ENCODE measurements around the gene MAN1C1.

The MAN1C1 gene

DNA sequence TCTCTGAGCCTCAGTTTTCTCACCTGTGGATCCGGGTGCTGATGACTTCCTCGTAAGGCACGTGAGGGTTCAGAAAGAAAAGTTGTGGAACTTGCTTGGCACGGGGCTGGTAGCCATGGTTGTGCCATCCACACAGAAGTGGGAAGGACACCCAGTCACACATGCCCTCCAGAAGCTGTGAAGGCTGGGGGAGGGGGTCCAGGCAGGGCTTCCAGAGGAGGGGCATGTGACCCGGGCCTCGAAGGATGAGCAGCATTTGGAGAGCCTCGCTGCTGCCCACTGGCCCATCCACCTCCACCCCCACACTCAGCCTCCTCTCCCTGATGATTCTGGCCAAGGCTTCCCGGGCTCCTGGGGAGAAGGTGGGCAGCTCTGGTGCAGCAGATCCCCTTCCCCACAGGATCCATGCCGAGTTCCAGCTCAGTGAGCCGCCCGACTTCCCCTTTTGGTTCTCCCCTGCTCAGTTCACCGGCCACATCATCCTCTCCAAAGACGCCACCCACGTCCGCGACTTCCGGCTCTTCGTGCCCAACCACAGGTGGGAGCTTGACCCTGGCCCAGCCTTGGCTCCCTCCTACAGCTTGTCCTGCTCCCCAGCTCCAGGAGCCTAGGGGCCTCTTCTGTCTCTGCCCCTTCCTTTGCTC is 192.8 kb downstream of the MAN1C1 start:
- H3K36me3 ChIP-seq (ENCODE audit: control insufficient read depth, insufficient read depth, low read length): peaks cover 2% of the 10 kb centered on the region
- H4K5ac ChIP-seq (ENCODE audit: low read length): no peak overlapping the region
- no peak overlapping the region for H2AK5ac ChIP-seq (ENCODE audit: low read length)
- H3K27me3 ChIP-seq (ENCODE audit: insufficient read depth, low read length, poor library complexity): no peaks in the 10 kb centered on the region
- no peaks in the 10 kb centered on the region for H3K4me1 ChIP-seq (ENCODE audit: control insufficient read depth, low read depth, low read length)
- no peaks in the 10 kb centered on the region for H3K79me2 ChIP-seq (ENCODE audit: control insufficient read depth, insufficient read depth, low read length)
- no peak overlapping the region for H3K23ac ChIP-seq (ENCODE audit: low read length)
- H2BK120ac ChIP-seq (ENCODE audit: low read depth, low read length): no peak overlapping the region
- H3K27ac ChIP-seq (ENCODE audit: low read depth, low read length): no peak overlapping the region
- H2BK15ac ChIP-seq (replicated peaks; ENCODE audit: low read depth): no peak overlapping the region
- H3K4me3 ChIP-seq (ENCODE audit: low read length): no peak overlapping the region
- no peak overlapping the region for H3K56ac ChIP-seq (ENCODE audit: low read length)
- no peak for DNase-seq
- no peak overlapping the region for H4K8ac ChIP-seq (ENCODE audit: low read depth, low read length)
- H3K4me2 ChIP-seq (ENCODE audit: low read length): no peak overlapping the region
- H2BK5ac ChIP-seq (ENCODE audit: low read length): no peak overlapping the region
- H3K18ac ChIP-seq (ENCODE audit: low read length): no peak overlapping the region
- no CpG with 5 or more reads among the region's 18 CpGs for WGBS (ENCODE audit: extremely low coverage, insufficient coverage, low lambda C conversion rate)
- no peak overlapping the region for H3K9ac ChIP-seq (ENCODE audit: low read length)
- no peaks in the 10 kb centered on the region for H3K79me1 ChIP-seq (ENCODE audit: low read length)
- no peak overlapping the region for H3K4ac ChIP-seq (ENCODE audit: low read depth, low read length)

GRCh38 chr1:25809929-25810328 is 193.3 kb downstream of the MAN1C1 start:
- Histone ChIP-seq H3K23ac (ENCODE audit: low read length) (no peak overlapping the region), H3K4me3 (ENCODE audit: low read length) (no peak overlapping the region), H2AK5ac (ENCODE audit: low read length) (no peak overlapping the region), H2BK5ac (ENCODE audit: low read length) (no peak overlapping the region), H4K5ac (ENCODE audit: low read length) (no peak overlapping the region), H3K79me2 (ENCODE audit: control insufficient read depth, insufficient read depth, low read length) (no peaks in the 10 kb centered on the region), H3K56ac (ENCODE audit: low read length) (no peak overlapping the region), H3K27me3 (ENCODE audit: insufficient read depth, low read length, poor library complexity) (no peaks in the 10 kb centered on the region), H3K79me1 (ENCODE audit: low read length) (no peaks in the 10 kb centered on the region), H3K4me2 (ENCODE audit: low read length) (no peak overlapping the region), H3K9ac (ENCODE audit: low read length) (no peak overlapping the region), H4K8ac (ENCODE audit: low read depth, low read length) (no peak overlapping the region), H3K4ac (ENCODE audit: low read depth, low read length) (no peak overlapping the region), H2BK15ac (replicated peaks; ENCODE audit: low read depth) (no peak overlapping the region), H3K27ac (ENCODE audit: low read depth, low read length) (no peak overlapping the region), H3K18ac (ENCODE audit: low read length) (no peak overlapping the region), H3K4me1 (ENCODE audit: control insufficient read depth, low read depth, low read length) (no peaks in the 10 kb centered on the region), H2BK120ac (ENCODE audit: low read depth, low read length) (no peak overlapping the region), H3K36me3 (ENCODE audit: control insufficient read depth, insufficient read depth, low read length) (peaks cover 2% of the 10 kb centered on the region)
- WGBS (ENCODE audit: extremely low coverage, insufficient coverage, low lambda C conversion rate): no CpG with 5 or more reads among the region's 7 CpGs
- no peak for DNase-seq

DNA sequence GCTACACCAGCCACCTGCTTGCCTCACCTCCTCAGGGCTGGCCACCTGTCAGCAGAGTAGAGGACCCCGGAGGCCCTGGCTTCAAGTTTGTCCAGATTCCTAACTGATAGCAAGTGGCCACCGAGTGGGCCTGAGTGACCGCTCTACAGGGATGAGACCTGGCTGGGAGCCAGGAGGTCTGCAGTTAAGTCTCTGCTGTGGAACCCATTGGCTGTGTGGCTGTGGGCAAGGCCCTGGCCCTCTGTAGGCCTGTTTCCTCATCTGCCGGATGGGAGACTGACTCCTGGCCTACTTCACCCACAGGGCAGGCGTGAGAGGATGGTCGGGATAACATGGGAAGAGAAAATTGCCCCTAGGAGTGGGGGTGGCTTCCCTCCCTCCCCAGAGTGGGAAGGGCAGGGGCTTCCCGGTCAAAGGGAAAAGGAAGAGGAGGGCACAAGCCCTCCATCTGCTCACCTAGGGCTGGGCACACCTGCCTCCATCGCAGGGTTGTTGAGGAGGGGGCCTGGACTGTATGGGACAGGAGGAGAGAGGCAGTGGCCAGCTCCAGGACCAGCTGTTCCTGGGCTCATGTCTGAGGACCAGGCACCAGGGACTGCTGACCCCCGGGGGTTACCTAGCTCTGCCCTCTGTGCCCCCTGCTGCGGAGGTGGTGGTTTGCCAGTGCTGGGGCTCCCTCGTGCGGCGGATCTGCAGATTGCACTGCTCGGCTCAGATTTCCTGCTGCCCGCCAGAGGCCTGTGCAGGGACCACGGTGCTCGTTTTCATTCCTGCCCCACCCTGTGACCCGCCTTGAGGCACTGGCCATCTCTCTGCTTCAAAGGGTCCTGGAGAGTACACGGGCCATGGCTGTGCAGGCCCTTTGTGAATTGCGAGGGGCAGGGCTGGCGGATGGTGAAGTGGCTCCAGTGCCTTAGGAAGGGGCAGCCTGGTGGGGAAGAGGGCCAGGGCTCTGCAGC is 194.0 kb downstream of the MAN1C1 start:
- Histone ChIP-seq H3K9ac (ENCODE audit: low read length) (no peak overlapping the region), H3K27ac (ENCODE audit: low read depth, low read length) (no peak overlapping the region), H3K4me2 (ENCODE audit: low read length) (no peak overlapping the region), H3K4ac (ENCODE audit: low read depth, low read length) (no peak overlapping the region), H3K4me1 (ENCODE audit: control insufficient read depth, low read depth, low read length) (no peaks in the 10 kb centered on the region), H4K5ac (ENCODE audit: low read length) (no peak overlapping the region), H3K79me1 (ENCODE audit: low read length) (no peaks in the 10 kb centered on the region), H3K56ac (ENCODE audit: low read length) (no peak overlapping the region), H4K8ac (ENCODE audit: low read depth, low read length) (no peak overlapping the region), H3K79me2 (ENCODE audit: control insufficient read depth, insufficient read depth, low read length) (no peaks in the 10 kb centered on the region), H2BK120ac (ENCODE audit: low read depth, low read length) (no peak overlapping the region), H3K18ac (ENCODE audit: low read length) (no peak overlapping the region), H2BK5ac (ENCODE audit: low read length) (no peak overlapping the region), H2AK5ac (ENCODE audit: low read length) (no peak overlapping the region), H3K27me3 (ENCODE audit: insufficient read depth, low read length, poor library complexity) (no peaks in the 10 kb centered on the region), H3K4me3 (ENCODE audit: low read length) (no peak overlapping the region), H2BK15ac (replicated peaks; ENCODE audit: low read depth) (no peak overlapping the region), H3K23ac (ENCODE audit: low read length) (no peak overlapping the region), H3K36me3 (ENCODE audit: control insufficient read depth, insufficient read depth, low read length) (peaks cover 2% of the 10 kb centered on the region)
- peak; percentile 77 for DNase-seq
- WGBS (ENCODE audit: extremely low coverage, insufficient coverage, low lambda C conversion rate): no CpG with 5 or more reads among the region's 21 CpGs

GRCh38 chr1:25811384-25812082 is 194.9 kb downstream of the MAN1C1 start:
- Histone ChIP-seq H3K4ac (ENCODE audit: low read depth, low read length) (no peak overlapping the region), H3K27ac (ENCODE audit: low read depth, low read length) (no peak overlapping the region), H2BK120ac (ENCODE audit: low read depth, low read length) (no peak overlapping the region), H3K79me2 (ENCODE audit: control insufficient read depth, insufficient read depth, low read length) (no peaks in the 10 kb centered on the region), H3K36me3 (ENCODE audit: control insufficient read depth, insufficient read depth, low read length) (peaks cover 2% of the 10 kb centered on the region), H4K8ac (ENCODE audit: low read depth, low read length) (no peak overlapping the region), H3K56ac (ENCODE audit: low read length) (peak overlapping the region; percentile 25), H3K4me2 (ENCODE audit: low read length) (no peak overlapping the region), H3K27me3 (ENCODE audit: insufficient read depth, low read length, poor library complexity) (no peaks in the 10 kb centered on the region), H3K9ac (ENCODE audit: low read length) (no peak overlapping the region), H3K23ac (ENCODE audit: low read length) (no peak overlapping the region), H3K18ac (ENCODE audit: low read length) (no peak overlapping the region), H2BK15ac (replicated peaks; ENCODE audit: low read depth) (no peak overlapping the region), H3K4me1 (ENCODE audit: control insufficient read depth, low read depth, low read length) (no peaks in the 10 kb centered on the region), H4K5ac (ENCODE audit: low read length) (no peak overlapping the region), H2BK5ac (ENCODE audit: low read length) (no peak overlapping the region), H3K4me3 (ENCODE audit: low read length) (no peak overlapping the region), H3K79me1 (ENCODE audit: low read length) (no peaks in the 10 kb centered on the region), H2AK5ac (ENCODE audit: low read length) (no peak overlapping the region)
- WGBS (ENCODE audit: extremely low coverage, insufficient coverage, low lambda C conversion rate): no CpG with 5 or more reads among the region's 13 CpGs
- DNase-seq: no peak

- no peak overlapping the region for H3K56ac ChIP-seq (ENCODE audit: low read length)
- H3K79me2 ChIP-seq (ENCODE audit: control insufficient read depth, insufficient read depth, low read length): no peaks in the 10 kb centered on the region
- H2AK5ac ChIP-seq (ENCODE audit: low read length): no peak overlapping the region
- H3K4me1 ChIP-seq (ENCODE audit: control insufficient read depth, low read depth, low read length): no peaks in the 10 kb centered on the region
- H4K8ac ChIP-seq (ENCODE audit: low read depth, low read length): no peak overlapping the region
- no peak overlapping the region for H3K27ac ChIP-seq (ENCODE audit: low read depth, low read length)
- H2BK120ac ChIP-seq (ENCODE audit: low read depth, low read length): no peak overlapping the region
- no peak overlapping the region for H2BK5ac ChIP-seq (ENCODE audit: low read length)
- no peak overlapping the region for H3K4me2 ChIP-seq (ENCODE audit: low read length)
- H3K4me3 ChIP-seq (ENCODE audit: low read length): no peak overlapping the region
- H3K18ac ChIP-seq (ENCODE audit: low read length): no peak overlapping the region
- no peak overlapping the region for H3K4ac ChIP-seq (ENCODE audit: low read depth, low read length)
- H2BK15ac ChIP-seq (replicated peaks; ENCODE audit: low read depth): no peak overlapping the region
- DNase-seq: no peak
- H3K79me1 ChIP-seq (ENCODE audit: low read length): no peaks in the 10 kb centered on the region
- H3K36me3 ChIP-seq (ENCODE audit: control insufficient read depth, insufficient read depth, low read length): peaks cover 2% of the 10 kb centered on the region
- no peak overlapping the region for H4K5ac ChIP-seq (ENCODE audit: low read length)
- no peaks in the 10 kb centered on the region for H3K27me3 ChIP-seq (ENCODE audit: insufficient read depth, low read length, poor library complexity)
- WGBS (ENCODE audit: extremely low coverage, insufficient coverage, low lambda C conversion rate): no CpG with 5 or more reads among the region's 11 CpGs
- no peak overlapping the region for H3K9ac ChIP-seq (ENCODE audit: low read length)
- no peak overlapping the region for H3K23ac ChIP-seq (ENCODE audit: low read length)
These were observed 196.6 kb downstream of the MAN1C1 start for GRCh38 chr1:25813071-25813733.
